Measurements from ENCODE around the gene SFTA2. TPM values are rescaled to one million over a fixed set of nuclear protein-coding genes. Genes with fewer than 3 reads are reported as not detected.
A peak's percentile ranks its signal among the peaks of the same experiment; 100 is the strongest.
"Not testable (repeated sequence)": the region's sequence is repeated elsewhere in the genome, so short reads cannot be mapped to it uniquely, and the experiment has no call there.

The SFTA2 gene
- polyA plus RNA-seq, 3 donors: not detected

- H3K9ac ChIP-seq (ENCODE audit: insufficient read depth, low read length, poor library complexity, severe bottlenecking): no peak overlapping the region
- no peak overlapping the region for H2AFZ ChIP-seq (ENCODE audit: insufficient read depth, low read depth, low read length, poor library complexity, severe bottlenecking)
- WGBS (ENCODE audit: insufficient coverage): 92% methylated on average over 3 of the region's 4 CpGs
- peaks cover 0 to 4% of the 10 kb centered on the region in 2 donors for H3K27me3 ChIP-seq (ENCODE audit: control insufficient read depth in 2 of 2, insufficient read depth in 2 of 2, low read length in 2 of 2)
- no peaks in the 10 kb centered on the region for H4K20me1 ChIP-seq (ENCODE audit: insufficient read depth, low read length)
- Mint-ChIP-seq H3K9me3 (peaks cover 0 to 3% (median 0%) of the 10 kb centered on the region in 7 donors), H3K36me3 (no peaks in the 10 kb centered on the region), H3K27me3 (ENCODE audit: low read depth in 3 of 3) (peaks cover 4 to 17% (median 9%) of the 10 kb centered on the region in 3 donors), H3K27ac (no peak overlapping the region), H3K4me3 (no peak overlapping the region), H3K4me1 (peaks cover 7% of the 10 kb centered on the region)
- no peak overlapping the region for H3K27ac ChIP-seq (ENCODE audit: low read depth in 1 of 2, low read length in 2 of 2)
- intact Hi-C loops (cut with micrococcal nuclease): no loop called here
- DNase-seq: no peak
- no peak overlapping the region for H3K4me2 ChIP-seq (replicated peaks; ENCODE audit: extremely low read depth, low read length, poor library complexity, severe bottlenecking)
- TF ChIP-seq CTCF (IDR thresholded peaks at IDR 0.05): no peak
- H3K4me3 ChIP-seq (replicated peaks in 1 of 3; ENCODE audit: low read depth in 2 of 3, low read length in 3 of 3): no peak overlapping the region
- H3K4me1 ChIP-seq (ENCODE audit: control insufficient read depth in 1 of 2, insufficient read depth in 2 of 2, low read length in 2 of 2): peaks cover 5 to 10% of the 10 kb centered on the region in 2 donors
- H3K79me2 ChIP-seq (ENCODE audit: insufficient read depth, low read length): no peaks in the 10 kb centered on the region
- no peaks in the 10 kb centered on the region for H3K36me3 ChIP-seq (replicated peaks in 1 of 2; ENCODE audit: control insufficient read depth in 1 of 2, insufficient read depth in 2 of 2, low read length in 2 of 2)
- H3K9me3 ChIP-seq (replicated peaks in 1 of 2; ENCODE audit: control insufficient read depth in 1 of 2, insufficient read depth in 1 of 2, low read length in 2 of 2): no peaks in the 10 kb centered on the region
Measured at GRCh38 chr6:30972816-30973215, 40.8 kb upstream of the SFTA2 start.

DNA sequence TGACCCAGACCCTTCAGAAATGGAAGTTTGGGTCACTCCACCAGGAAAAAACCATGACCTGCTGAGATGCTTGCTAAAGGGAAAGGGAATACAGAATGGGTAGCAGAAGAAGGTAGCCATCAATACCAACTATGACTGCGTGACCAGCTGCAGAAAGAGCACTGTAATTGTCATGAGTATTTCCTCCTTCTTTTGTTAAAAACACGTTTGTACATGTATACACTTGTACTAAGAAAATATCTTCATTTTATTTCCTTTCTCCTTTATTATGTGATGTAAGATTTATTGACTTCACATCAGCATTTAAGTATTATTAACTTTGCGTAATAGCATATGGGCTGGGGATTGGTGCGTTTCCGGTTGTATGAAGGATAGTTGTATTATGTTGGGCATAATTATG, 39.0 kb upstream of the SFTA2 start:
- H2AFZ ChIP-seq (ENCODE audit: insufficient read depth, low read depth, low read length, poor library complexity, severe bottlenecking): no peak overlapping the region
- H3K4me2 ChIP-seq (replicated peaks; ENCODE audit: extremely low read depth, low read length, poor library complexity, severe bottlenecking): no peak overlapping the region
- no peaks in the 10 kb centered on the region for H3K79me2 ChIP-seq (ENCODE audit: insufficient read depth, low read length)
- H3K9ac ChIP-seq (ENCODE audit: insufficient read depth, low read length, poor library complexity, severe bottlenecking): no peak overlapping the region
- Mint-ChIP-seq H3K9me3 (peaks cover 0 to 2% (median 0%) of the 10 kb centered on the region in 7 donors), H3K4me3 (no peak overlapping the region), H3K27me3 (ENCODE audit: low read depth in 3 of 3) (peaks cover 2 to 12% (median 5%) of the 10 kb centered on the region in 3 donors), H3K4me1 (peaks cover 7% of the 10 kb centered on the region), H3K27ac (no peak overlapping the region), H3K36me3 (no peaks in the 10 kb centered on the region)
- H3K36me3 ChIP-seq (replicated peaks in 1 of 2; ENCODE audit: control insufficient read depth in 1 of 2, insufficient read depth in 2 of 2, low read length in 2 of 2): no peaks in the 10 kb centered on the region
- TF ChIP-seq CTCF (IDR thresholded peaks at IDR 0.05): no peak
- no peak overlapping the region for H3K4me3 ChIP-seq (replicated peaks in 1 of 3; ENCODE audit: low read depth in 2 of 3, low read length in 3 of 3)
- H3K27me3 ChIP-seq (ENCODE audit: control insufficient read depth in 2 of 2, insufficient read depth in 2 of 2, low read length in 2 of 2): peaks cover 0 to 4% of the 10 kb centered on the region in 2 donors
- intact Hi-C loops (cut with micrococcal nuclease): no loop called here
- H3K4me1 ChIP-seq (ENCODE audit: control insufficient read depth in 1 of 2, insufficient read depth in 2 of 2, low read length in 2 of 2): peaks cover 5 to 10% of the 10 kb centered on the region in 2 donors
- DNase-seq: no peak
- no peak overlapping the region for H3K27ac ChIP-seq (ENCODE audit: low read depth in 1 of 2, low read length in 2 of 2)
- H4K20me1 ChIP-seq (ENCODE audit: insufficient read depth, low read length): no peaks in the 10 kb centered on the region
- WGBS (ENCODE audit: insufficient coverage): no CpG with 5 or more reads among the region's 5 CpGs
- no peaks in the 10 kb centered on the region for H3K9me3 ChIP-seq (replicated peaks in 1 of 2; ENCODE audit: control insufficient read depth in 1 of 2, insufficient read depth in 1 of 2, low read length in 2 of 2)

- H3K27me3 Mint-ChIP-seq (ENCODE audit: low read depth in 3 of 3): peaks cover 5 to 16% (median 8%) of the 10 kb centered on the region in 3 donors
- 44% methylated on average over 2 of the region's 6 CpGs for WGBS (ENCODE audit: insufficient coverage)
- H3K4me3 ChIP-seq (replicated peaks in 1 of 3; ENCODE audit: low read depth in 2 of 3, low read length in 3 of 3); H3K9me3 ChIP-seq (replicated peaks in 1 of 2; ENCODE audit: control insufficient read depth in 1 of 2, insufficient read depth in 1 of 2, low read length in 2 of 2); H3K4me1 Mint-ChIP-seq; H3K4me1 ChIP-seq (ENCODE audit: control insufficient read depth in 1 of 2, insufficient read depth in 2 of 2, low read length in 2 of 2); H3K36me3 Mint-ChIP-seq; H3K9ac ChIP-seq (ENCODE audit: insufficient read depth, low read length, poor library complexity, severe bottlenecking); H3K79me2 ChIP-seq (ENCODE audit: insufficient read depth, low read length); intact Hi-C loops (cut with micrococcal nuclease); H4K20me1 ChIP-seq (ENCODE audit: insufficient read depth, low read length); H3K27me3 ChIP-seq (ENCODE audit: control insufficient read depth in 2 of 2, insufficient read depth in 2 of 2, low read length in 2 of 2); H2AFZ ChIP-seq (ENCODE audit: insufficient read depth, low read depth, low read length, poor library complexity, severe bottlenecking); H3K36me3 ChIP-seq (replicated peaks in 1 of 2; ENCODE audit: control insufficient read depth in 1 of 2, insufficient read depth in 2 of 2, low read length in 2 of 2); H3K4me2 ChIP-seq (replicated peaks; ENCODE audit: extremely low read depth, low read length, poor library complexity, severe bottlenecking); H3K9me3 Mint-ChIP-seq: not testable (repeated sequence)
- H3K27ac Mint-ChIP-seq: peak overlapping the region in 6 of 7 donors; percentile 22 to 79 (median 74)
- peak; percentile 37 to 83 (median 53) for DNase-seq
- peak overlapping the region in 1 of 2 donors; percentile 27 for H3K4me3 Mint-ChIP-seq
- peak overlapping the region in 1 of 2 donors; percentile 48 for H3K27ac ChIP-seq (ENCODE audit: low read depth in 1 of 2, low read length in 2 of 2)
Measured at GRCh38 chr6:30969171-30969570, 37.2 kb upstream of the SFTA2 start.
